ENCODE measurements around the gene TTC21A.

TTC21A gene

DNA sequence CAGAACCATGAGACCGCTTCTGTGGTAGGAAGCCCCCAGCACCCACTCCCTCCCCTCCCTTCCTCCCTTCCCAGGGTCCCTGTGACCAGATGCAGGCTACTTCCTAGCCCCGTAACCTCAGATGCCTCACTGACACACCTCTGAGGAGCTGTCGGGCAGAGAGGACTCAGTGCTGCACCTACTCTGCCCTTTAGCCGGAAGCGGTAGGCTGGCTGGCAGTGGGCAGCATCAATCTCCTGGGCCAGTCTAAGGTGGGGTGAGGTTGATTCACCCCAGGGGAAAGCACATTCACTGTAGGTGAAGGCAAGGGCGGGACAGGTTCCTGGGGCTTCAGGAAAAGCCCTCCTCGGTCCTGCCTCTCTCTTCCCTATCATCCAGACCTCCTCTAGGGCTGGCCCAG is 26.8 kb downstream of the TTC21A start:
- Mint-ChIP-seq H3K27me3 (no peaks in the 10 kb centered on the region), H3K36me3 (ENCODE audit: low read depth) (peaks cover 2% of the 10 kb centered on the region), H3K27ac (no peak overlapping the region), H3K4me3 (no peak overlapping the region), H3K9me3 (no peaks in the 10 kb centered on the region), H3K4me1 (peaks cover 12% of the 10 kb centered on the region)
- ATAC-seq, result no peak
- DNase-seq, result no peak

DNA sequence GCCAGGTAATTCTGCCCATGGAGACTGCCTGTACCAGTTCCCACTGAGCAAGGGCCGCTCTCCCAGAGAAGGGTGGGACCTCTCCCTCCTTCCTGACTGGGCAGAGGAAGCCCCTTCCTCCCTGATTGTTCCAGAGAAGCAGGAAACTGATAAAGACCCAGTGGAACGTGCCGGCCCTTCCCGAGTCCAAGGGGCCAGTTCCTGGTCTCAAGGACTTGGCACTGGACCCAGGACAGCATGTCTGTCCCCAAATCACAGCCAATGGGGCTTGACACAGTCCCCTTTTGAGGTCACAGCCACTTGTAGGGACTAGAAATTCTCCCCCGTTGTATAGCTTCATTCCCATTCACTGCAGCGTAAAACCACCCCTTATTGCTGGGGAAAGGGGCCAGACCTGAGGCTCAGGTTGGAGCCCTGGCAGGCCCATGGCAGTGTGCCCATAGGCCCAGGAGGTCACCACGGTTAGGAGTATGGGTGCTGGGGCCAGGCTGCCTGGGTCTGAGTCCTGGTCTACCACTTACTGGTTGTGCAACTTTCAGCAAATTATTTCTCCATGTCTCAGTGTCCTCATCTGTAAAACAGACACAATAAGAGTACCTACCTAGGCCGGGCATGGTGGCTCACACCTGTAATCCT is 27.8 kb downstream of the TTC21A start:
- Mint-ChIP-seq H3K27me3 (no peaks in the 10 kb centered on the region), H3K4me3 (no peak overlapping the region), H3K4me1 (peaks cover 22% of the 10 kb centered on the region), H3K9me3 (no peaks in the 10 kb centered on the region), H3K36me3 (ENCODE audit: low read depth) (peaks cover 9% of the 10 kb centered on the region), H3K27ac (no peak overlapping the region)
- ATAC-seq, result no peak
- no peak for DNase-seq

DNA sequence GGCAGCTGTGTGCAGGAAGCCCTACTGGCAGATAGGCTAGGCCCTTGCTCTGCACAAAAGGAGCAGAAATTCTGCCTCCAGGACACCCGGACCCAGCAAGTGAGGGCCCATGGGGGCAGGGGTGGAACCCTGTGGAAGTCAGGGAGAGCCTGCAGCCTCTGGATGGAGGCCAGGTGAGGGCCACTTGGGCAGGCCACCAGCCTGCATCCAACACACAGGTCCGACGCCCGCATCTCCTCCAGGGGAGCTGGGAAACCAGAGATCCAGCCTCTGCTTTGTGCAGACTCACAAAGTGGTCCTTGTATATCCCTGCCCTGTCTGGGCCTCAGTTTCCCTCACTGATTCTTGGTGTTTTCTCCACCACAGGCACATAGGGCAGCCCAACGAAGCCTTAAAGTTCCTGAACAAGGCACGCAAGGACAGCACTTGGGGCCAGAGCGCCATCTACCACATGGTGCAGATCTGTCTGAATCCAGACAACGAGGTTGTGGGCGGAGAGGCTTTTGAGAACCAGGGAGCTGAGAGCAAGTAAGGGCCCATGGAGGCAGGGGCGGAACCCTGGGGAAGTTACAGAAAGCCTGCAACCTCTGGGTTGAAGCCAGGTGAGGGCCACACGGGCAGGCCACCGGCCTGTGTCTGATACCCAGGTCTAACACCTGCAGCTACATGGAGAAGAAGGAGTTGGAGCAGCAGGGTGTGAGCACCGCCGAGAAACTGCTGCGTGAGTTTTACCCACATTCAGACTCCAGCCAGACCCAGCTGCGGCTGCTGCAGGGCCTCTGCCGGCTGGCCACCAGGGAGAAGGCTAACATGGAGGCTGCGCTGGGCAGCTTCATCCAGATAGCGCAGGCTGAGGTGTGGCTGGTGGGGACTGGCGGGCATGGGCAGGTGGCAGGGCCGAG is 29.3 kb downstream of the TTC21A start:
- H3K4me1 Mint-ChIP-seq, result peaks cover 35% of the 10 kb centered on the region

DNA sequence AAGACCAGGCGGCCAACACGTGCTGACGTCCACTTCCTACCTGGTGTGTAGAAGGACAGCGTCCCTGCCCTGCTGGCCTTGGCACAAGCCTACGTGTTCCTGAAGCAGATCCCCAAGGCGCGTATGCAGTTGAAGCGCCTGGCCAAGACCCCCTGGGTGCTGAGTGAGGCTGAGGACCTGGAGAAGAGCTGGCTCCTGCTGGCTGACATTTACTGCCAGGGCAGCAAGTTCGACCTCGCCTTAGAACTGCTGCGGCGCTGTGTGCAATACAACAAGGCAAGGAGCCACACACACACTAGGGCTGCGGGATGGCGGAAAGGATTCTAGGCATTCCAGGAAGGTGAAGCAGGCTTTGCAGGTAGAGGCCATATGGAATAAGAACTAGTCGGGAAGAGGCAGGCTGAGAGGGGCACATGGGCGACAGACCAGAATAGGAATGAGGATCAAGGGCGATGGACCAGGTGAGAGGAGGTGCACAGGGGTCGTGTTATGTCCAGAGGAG is 30.0 kb downstream of the TTC21A start:
- no peak overlapping the region for H3K27ac Mint-ChIP-seq
- H3K4me1 Mint-ChIP-seq, result peaks cover 41% of the 10 kb centered on the region
- H3K4me3 Mint-ChIP-seq, result no peak overlapping the region
- DNase-seq (no peak), ATAC-seq (no peak)
- H3K9me3 Mint-ChIP-seq, result no peaks in the 10 kb centered on the region
- H3K36me3 Mint-ChIP-seq (ENCODE audit: low read depth), result peaks cover 27% of the 10 kb centered on the region
- no peaks in the 10 kb centered on the region for H3K27me3 Mint-ChIP-seq

More for the DNA sequence above, 29.3 kb downstream of the TTC21A start:
- H3K9me3 Mint-ChIP-seq, result no peaks in the 10 kb centered on the region
- ATAC-seq (no peak), DNase-seq (no peak)
- no peaks in the 10 kb centered on the region for H3K27me3 Mint-ChIP-seq
- H3K4me3 Mint-ChIP-seq, result no peak overlapping the region
- no peak overlapping the region for H3K27ac Mint-ChIP-seq
- H3K36me3 Mint-ChIP-seq (ENCODE audit: low read depth), result peaks cover 23% of the 10 kb centered on the region

DNA sequence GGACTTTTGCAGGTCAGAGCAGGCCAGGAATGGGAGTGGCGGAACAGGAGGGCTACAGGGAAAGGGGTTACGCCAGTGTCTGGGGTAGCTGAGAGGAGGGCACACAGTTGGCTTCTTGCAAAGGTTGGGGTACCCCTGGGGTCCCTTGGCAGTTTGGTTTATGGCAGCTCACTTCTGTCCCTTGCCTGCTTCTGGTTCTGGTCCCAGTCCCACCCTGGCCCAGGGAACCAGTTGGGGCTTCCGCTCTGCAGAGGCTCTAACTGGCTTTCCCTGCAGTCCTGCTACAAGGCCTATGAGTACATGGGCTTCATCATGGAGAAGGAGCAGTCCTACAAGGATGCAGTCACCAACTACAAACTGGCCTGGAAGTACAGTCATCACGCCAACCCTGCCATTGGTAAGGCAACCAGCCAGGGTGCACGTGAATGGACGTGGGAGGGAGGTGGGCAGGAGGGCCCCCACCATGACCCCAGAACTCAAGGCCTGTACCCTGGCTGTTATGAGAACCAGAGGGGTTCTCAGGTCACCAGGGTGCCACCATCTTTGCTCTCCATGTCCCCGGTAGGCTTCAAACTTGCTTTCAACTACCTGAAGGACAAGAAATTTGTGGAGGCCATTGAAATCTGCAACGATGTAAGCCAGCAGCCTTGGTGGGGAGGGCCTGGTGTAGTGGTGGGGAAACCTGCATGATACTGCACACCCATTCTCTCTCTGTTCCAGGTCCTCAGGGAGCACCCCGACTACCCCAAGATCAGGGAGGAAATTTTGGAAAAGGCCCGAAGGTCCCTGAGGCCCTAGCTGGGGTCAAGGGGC is 30.7 kb downstream of the TTC21A start:
- peaks cover 46% of the 10 kb centered on the region for H3K4me1 Mint-ChIP-seq
- no peak overlapping the region for H3K4me3 Mint-ChIP-seq
- DNase-seq, result no peak
- H3K27ac Mint-ChIP-seq, result peak overlapping the region; percentile 52
- H3K27me3 Mint-ChIP-seq, result no peaks in the 10 kb centered on the region
- ATAC-seq, result peak; percentile 5
- H3K9me3 Mint-ChIP-seq, result no peaks in the 10 kb centered on the region
- peaks cover 34% of the 10 kb centered on the region for H3K36me3 Mint-ChIP-seq (ENCODE audit: low read depth)

DNA sequence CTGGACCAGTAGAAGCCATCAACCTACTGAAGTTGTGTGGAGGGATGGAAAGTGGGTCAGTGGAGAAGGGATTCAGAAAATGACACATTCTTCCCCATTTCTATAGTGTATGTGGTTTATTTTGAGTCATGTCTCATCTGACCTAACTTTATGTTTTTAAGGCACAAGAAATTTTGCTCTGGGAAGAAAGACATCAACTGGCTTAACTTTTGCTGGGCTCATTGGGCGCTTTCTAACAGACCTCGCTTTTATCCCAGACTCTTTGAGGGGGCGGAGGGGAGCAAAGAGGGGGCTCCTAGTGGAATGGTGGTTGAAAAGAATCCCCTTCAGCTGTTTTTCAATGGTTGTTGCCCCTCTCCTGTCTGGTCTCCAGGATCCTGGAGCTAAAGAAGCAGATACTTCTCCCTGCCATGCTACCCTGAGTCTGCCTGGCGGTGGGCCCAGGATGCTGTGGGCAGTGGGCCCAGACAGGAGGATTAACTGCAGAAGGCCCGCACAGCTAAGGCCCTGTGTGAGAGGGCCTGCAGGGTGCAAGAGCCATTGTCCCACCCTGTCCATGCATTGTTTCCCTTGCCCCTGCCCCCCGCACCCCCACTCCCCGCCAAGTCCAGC is 31.4 kb downstream of the TTC21A start:
- no peak overlapping the region for H3K4me3 Mint-ChIP-seq
- no peaks in the 10 kb centered on the region for H3K27me3 Mint-ChIP-seq
- no peaks in the 10 kb centered on the region for H3K9me3 Mint-ChIP-seq
- no peak for DNase-seq
- peaks cover 43% of the 10 kb centered on the region for H3K4me1 Mint-ChIP-seq
- H3K27ac Mint-ChIP-seq, result peak overlapping the region; percentile 52
- H3K36me3 Mint-ChIP-seq (ENCODE audit: low read depth), result peaks cover 41% of the 10 kb centered on the region
- ATAC-seq, result peak; percentile 50

DNA sequence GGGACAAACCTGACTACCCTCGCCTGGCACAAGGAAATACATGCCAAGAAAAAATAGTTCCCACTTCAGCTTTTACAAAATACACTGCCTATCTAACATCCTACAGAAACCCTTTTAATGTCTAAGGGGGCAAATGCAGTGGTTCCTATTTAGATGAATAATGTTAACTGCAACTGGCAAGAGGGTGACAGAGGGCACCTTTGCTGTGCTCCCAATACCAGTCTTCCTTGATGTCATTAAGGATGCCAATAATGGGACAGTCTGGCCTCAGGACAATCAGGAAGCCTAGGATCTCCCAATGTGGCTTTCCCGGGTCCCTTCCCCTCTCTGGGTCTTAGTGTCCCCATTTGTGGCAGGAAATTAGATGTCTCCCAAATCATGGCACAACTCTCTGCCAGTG is 32.0 kb downstream of the TTC21A start:
- Mint-ChIP-seq H3K36me3 (ENCODE audit: low read depth) (peaks cover 46% of the 10 kb centered on the region), H3K4me1 (peaks cover 44% of the 10 kb centered on the region), H3K27me3 (no peaks in the 10 kb centered on the region), H3K27ac (peak overlapping the region; percentile 39), H3K9me3 (no peaks in the 10 kb centered on the region), H3K4me3 (no peak overlapping the region)
- ATAC-seq (no peak), DNase-seq (no peak)

DNA sequence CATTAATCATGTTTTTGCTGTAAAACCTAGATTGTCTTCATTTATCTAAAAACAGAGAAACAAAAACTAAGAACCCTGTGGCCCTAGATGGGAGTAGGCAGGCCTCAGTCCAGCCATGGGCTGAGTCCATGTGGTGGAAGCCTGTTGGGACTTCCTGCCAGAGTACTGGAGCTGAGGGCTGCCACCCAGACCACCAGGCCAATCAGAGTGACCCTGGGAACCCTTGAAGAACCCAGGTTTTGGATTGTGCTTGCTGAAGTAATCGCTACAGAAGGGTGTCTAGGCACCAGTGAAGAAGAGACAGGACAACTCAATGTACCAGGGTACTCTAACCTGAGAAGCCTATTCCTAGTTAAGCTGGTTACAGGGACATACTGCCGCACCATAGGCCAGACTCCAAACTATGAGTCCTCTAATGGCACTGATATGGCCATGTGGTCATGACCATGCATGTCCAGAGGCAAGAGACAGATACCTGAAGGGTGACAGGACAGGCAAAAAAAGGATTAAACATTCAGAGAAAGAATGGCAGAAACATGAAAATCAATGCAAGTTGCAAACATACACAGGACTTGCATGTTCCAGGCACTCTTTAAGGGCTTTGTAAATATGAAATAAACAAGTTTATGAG is 33.0 kb downstream of the TTC21A start:
- peaks cover 52% of the 10 kb centered on the region for H3K36me3 Mint-ChIP-seq (ENCODE audit: low read depth)
- H3K27ac Mint-ChIP-seq, result no peak overlapping the region
- H3K9me3 Mint-ChIP-seq, result no peaks in the 10 kb centered on the region
- no peaks in the 10 kb centered on the region for H3K27me3 Mint-ChIP-seq
- no peak for DNase-seq
- no peak for ATAC-seq
- no peak overlapping the region for H3K4me3 Mint-ChIP-seq
- H3K4me1 Mint-ChIP-seq, result peaks cover 50% of the 10 kb centered on the region

DNA sequence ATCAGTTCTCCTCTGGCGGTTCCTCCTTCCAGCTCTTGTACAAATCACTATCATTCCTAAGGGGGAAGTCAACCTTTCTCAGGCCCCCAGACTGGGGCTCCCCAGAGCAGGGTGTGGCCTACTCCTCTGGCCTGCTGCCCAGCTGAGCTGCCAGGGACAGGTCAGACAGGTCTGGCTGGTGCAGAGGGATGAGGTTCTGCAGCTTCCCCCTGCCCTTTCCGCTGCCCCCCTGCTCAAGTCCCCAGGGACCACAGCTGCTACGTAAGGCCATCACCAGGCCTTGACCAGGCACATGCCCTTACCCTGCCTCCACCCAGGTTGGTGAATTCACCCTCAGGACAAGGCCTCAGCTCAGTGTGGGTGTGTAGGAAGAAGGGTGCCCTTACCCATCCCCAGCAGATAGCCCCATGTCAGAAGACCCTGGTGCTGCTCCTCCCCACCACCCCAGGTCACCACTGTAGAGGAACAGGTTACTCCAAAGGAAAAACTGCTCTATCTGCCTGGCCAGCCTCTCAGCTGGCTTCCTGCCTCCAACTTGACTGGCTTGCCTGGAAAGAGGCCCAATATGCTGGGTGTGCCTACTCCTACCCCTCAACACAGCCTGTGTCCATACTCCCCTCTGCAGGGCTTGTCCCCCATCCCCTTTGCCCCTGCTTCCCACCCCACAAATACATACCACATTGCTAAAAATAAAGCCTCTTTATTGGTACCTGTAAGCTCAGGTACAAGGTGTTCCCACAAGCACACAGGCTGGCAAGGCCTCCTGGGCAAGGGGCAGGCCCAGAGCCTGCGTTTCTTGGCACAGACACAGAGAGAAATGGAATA is 33.9 kb downstream of the TTC21A start:
- Mint-ChIP-seq H3K27ac (peak overlapping the region; percentile 62), H3K27me3 (no peaks in the 10 kb centered on the region), H3K4me1 (peaks cover 58% of the 10 kb centered on the region), H3K36me3 (ENCODE audit: low read depth) (peaks cover 60% of the 10 kb centered on the region), H3K9me3 (no peaks in the 10 kb centered on the region), H3K4me3 (no peak overlapping the region)
- no peak for ATAC-seq
- DNase-seq, result no peak

DNA sequence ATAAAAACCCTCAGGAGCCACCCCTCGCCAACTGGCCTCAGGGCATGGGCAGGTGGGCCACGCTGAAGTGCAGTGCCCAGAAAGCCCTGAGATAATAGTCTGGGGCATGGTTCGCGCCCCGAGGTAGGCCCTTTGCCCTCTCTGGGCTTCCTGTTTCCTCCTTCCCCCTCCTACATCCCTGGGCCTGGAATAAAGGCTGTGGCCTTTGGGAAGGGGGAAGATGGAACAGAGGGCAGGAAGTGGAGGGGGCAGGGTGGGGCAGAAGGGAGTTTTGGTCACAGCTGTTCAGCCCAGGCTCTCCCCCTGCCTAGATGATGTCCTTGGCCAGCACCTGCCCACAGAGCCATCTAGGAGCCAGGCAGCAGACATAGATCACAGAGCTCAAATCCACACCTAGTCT is 34.6 kb downstream of the TTC21A start:
- Mint-ChIP-seq H3K4me1 (peaks cover 64% of the 10 kb centered on the region), H3K27ac (peak overlapping the region; percentile 62), H3K36me3 (ENCODE audit: low read depth) (peaks cover 66% of the 10 kb centered on the region), H3K27me3 (no peaks in the 10 kb centered on the region), H3K9me3 (no peaks in the 10 kb centered on the region), H3K4me3 (no peak overlapping the region)
- DNase-seq, result no peak
- ATAC-seq, result no peak

DNA sequence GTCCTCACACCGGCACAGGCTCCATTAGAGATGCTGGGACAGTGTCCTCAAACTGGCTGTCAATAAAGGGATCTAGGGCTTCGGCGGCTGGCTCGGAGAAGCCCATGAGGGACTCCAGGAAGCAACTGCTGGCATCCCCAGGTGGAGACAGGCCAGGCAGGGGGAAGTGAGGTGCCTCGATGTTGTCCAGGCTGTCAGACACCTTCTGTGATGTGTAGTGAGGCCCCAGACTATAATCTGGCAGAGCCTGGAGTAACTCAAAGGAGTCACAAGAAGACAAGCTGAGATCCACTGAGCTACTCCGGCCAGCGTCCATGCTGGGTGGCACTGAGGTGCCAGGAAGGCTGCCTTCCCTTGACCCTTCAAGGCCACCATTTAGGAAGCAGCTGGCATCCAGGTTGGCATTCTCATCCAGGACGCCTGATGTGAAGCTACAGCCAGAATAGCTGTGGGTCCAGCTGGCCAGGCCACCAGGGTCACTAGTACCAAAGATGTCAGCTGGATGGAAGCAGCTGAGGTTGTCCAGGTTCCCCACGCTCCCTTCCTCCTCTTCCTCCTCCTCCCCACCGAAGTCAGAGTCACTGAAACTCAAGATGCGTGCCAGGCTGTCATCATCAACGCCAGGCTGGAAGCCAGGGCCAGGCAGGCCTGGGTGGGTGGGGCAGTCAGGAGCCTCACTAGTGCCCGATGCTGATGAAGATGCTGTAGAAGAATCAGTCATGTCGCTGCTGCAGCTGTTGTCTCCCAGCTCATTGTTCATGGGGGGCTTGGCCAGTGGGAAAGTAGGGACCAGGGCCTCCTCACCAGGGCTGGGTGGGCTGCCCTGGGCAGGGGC is 35.8 kb downstream of the TTC21A start:
- no peaks in the 10 kb centered on the region for H3K27me3 Mint-ChIP-seq
- ATAC-seq, result no peak
- no peak for DNase-seq
- no peak overlapping the region for H3K4me3 Mint-ChIP-seq
- H3K9me3 Mint-ChIP-seq, result no peaks in the 10 kb centered on the region
- peaks cover 76% of the 10 kb centered on the region for H3K4me1 Mint-ChIP-seq
- H3K36me3 Mint-ChIP-seq (ENCODE audit: low read depth), result peaks cover 77% of the 10 kb centered on the region
- H3K27ac Mint-ChIP-seq, result no peak overlapping the region

DNA sequence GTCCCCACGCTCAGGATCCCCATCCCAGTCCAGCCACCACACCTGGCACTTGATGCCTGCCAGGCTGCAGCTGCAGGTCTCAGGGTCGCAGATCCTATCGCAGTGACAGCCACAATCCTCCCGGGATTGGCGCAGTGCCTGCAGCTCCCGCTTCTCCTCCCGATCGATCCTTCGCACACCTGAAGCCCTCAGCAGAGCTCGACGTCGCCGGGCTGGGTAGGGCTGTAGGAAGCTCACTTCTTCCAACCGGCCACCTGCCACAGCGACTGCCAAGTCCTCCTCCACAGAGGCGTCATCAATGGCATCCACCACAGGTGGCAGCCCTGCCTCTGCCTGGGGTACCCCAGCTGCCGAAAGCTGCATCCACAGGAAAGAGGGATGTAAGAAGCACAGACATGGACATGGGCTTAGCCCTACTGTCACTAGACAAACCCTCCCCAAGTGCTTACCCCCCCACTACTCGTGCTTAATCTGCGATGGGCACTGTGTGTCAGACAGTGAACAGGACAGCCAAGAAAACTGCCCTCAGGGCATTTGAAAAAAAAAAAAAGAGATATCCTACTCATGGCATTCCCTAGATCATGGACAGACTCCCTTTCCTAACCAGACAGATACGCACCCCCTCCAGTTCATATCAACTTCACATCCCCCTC is 36.7 kb downstream of the TTC21A start:
- no peaks in the 10 kb centered on the region for H3K27me3 Mint-ChIP-seq
- H3K4me1 Mint-ChIP-seq, result peaks cover 77% of the 10 kb centered on the region

More for the DNA sequence above, 36.7 kb downstream of the TTC21A start:
- H3K36me3 Mint-ChIP-seq (ENCODE audit: low read depth), result peaks cover 84% of the 10 kb centered on the region
- DNase-seq (no peak), ATAC-seq (no peak)
- H3K27ac Mint-ChIP-seq, result no peak overlapping the region
- no peak overlapping the region for H3K4me3 Mint-ChIP-seq
- H3K9me3 Mint-ChIP-seq, result no peaks in the 10 kb centered on the region

All from activated naive CD8-positive, alpha-beta T cell treated with anti-CD3 and anti-CD28 coated beads, Interleukin-2, amount 50 U/mL, for 24 hours (primary cell).